Inflammatory macrophage treated with lipopolysaccharide for 1 hour (primary cell): ENCODE data around the gene GAREM1.

Experiments
- DNase-seq, 2 donors: peaks; one replicate each; pipeline ENCODE4 v3.0.0-alpha.2; 2020 to 2022

Gene GAREM1

GRCh38 chr18:32455361-32455760 lies 15.3 kb downstream of the GAREM1 start:
- no peak for DNase-seq

GRCh38 chr18:32454593-32454992 lies 16.1 kb downstream of the GAREM1 start:
- DNase-seq = no peak

- DNase-seq = no peak
These were observed 19.8 kb downstream of the GAREM1 start for GRCh38 chr18:32450874-32451273.

- no peak for DNase-seq
These were observed 20.5 kb downstream of the GAREM1 start for GRCh38 chr18:32450026-32450691.

GRCh38 chr18:32446780-32447179 lies 23.9 kb downstream of the GAREM1 start:
- no peak for DNase-seq

- DNase-seq = no peak
These were observed 24.8 kb downstream of the GAREM1 start for GRCh38 chr18:32445846-32446245.

- no peak for DNase-seq
These were observed 26.9 kb downstream of the GAREM1 start for GRCh38 chr18:32443706-32444215.

- no peak for DNase-seq
These were observed 27.5 kb downstream of the GAREM1 start for GRCh38 chr18:32443033-32443705.

GRCh38 chr18:32442575-32442974 lies 28.1 kb downstream of the GAREM1 start:
- no peak for DNase-seq

- no peak for DNase-seq
These were observed 29.1 kb downstream of the GAREM1 start for GRCh38 chr18:32441533-32441932.

GRCh38 chr18:32440518-32440917 lies 30.2 kb downstream of the GAREM1 start:
- no peak for DNase-seq

GRCh38 chr18:32439802-32440201 lies 30.9 kb downstream of the GAREM1 start:
- no peak for DNase-seq

GRCh38 chr18:32439241-32439640 lies 31.4 kb downstream of the GAREM1 start:
- DNase-seq = no peak

- DNase-seq = no peak
These were observed 32.5 kb downstream of the GAREM1 start for GRCh38 chr18:32438173-32438572.

- DNase-seq = no peak
These were observed 33.4 kb downstream of the GAREM1 start for GRCh38 chr18:32437100-32437834.

- no peak for DNase-seq
These were observed 34.8 kb downstream of the GAREM1 start for GRCh38 chr18:32435631-32436500.

GRCh38 chr18:32431753-32432152 lies 38.9 kb downstream of the GAREM1 start:
- no peak for DNase-seq

GRCh38 chr18:32429402-32429801 lies 41.3 kb downstream of the GAREM1 start:
- DNase-seq = no peak

- DNase-seq = no peak
These were observed 43.4 kb downstream of the GAREM1 start for GRCh38 chr18:32427084-32427900.

- DNase-seq = no peak
These were observed 45.2 kb downstream of the GAREM1 start for GRCh38 chr18:32425466-32425865.

- DNase-seq = no peak
These were observed 46.0 kb downstream of the GAREM1 start for GRCh38 chr18:32424696-32425095.
